Keratinocyte (primary cell): ENCODE data around the gene EDNRA. TPM values are rescaled to one million over a fixed set of nuclear protein-coding genes. Genes with fewer than 3 reads are reported as not detected.

Source experiments
- DNase-seq: peaks from one replicate; pipeline ENCODE4 v3.0.0-alpha.2; 2011; ENCODE audit warnings: low read depth, missing footprints, low spot score
- FAIRE-seq: peaks from 2 replicates; lab custom pipeline; 2011; peaks lifted over from hg19 to GRCh38; lab: Jason Lieb, UNC
- H2AFZ ChIP-seq: 2 replicates; pipeline ENCODE4 v1.6.0; 2012; ENCODE audit warnings: low read length, control low read depth, inconsistent platforms; ENCODE audit not compliant: control insufficient read depth
- H3K27ac ChIP-seq: 2 replicates; pipeline ENCODE4 v1.5.1; 2011; ENCODE audit warnings: low read length; ENCODE audit not compliant: control insufficient read depth, insufficient read depth
- H3K27me3 ChIP-seq: 3 replicates; pipeline ENCODE4 v1.6.0; 2011; ENCODE audit warnings: low read length; ENCODE audit not compliant: control insufficient read depth, insufficient read depth; ENCODE audit errors: extremely low read depth
- H3K36me3 ChIP-seq, 2 experiments: 2 replicates in 1 of 2; 3 replicates in 1 of 2; pipeline ENCODE4 v1.5.1; 2011; ENCODE audit warnings: low read length in 2 of 2, mild to moderate bottlenecking in 1 of 2; ENCODE audit not compliant: control insufficient read depth in 2 of 2, insufficient read depth in 2 of 2; ENCODE audit errors: extremely low read depth in 1 of 2
- H3K4me1 ChIP-seq: 3 replicates; pipeline ENCODE4 v1.5.1; 2011; ENCODE audit warnings: low read length; ENCODE audit not compliant: control insufficient read depth, insufficient read depth; ENCODE audit errors: extremely low read depth
- H3K4me2 ChIP-seq: 3 replicates; pipeline ENCODE4 v1.6.0; 2011; ENCODE audit warnings: low read depth, low read length; ENCODE audit not compliant: control insufficient read depth, insufficient read depth; ENCODE audit errors: extremely low read depth
- H3K4me3 ChIP-seq, 3 experiments: fragments of 200-600 bp in 1 of 3; sonication (generic) in 1 of 3; 2 replicates in 2 of 3; 3 replicates in 1 of 3; pipeline ENCODE4 v1.5.1; 2011 to 2016; ENCODE audit warnings: low read length in 3 of 3, mild to moderate bottlenecking in 3 of 3, control low read depth in 2 of 3, inconsistent platforms in 1 of 3, low read depth in 1 of 3, mixed read lengths in 1 of 3, mixed run types in 1 of 3, moderate library complexity in 1 of 3; ENCODE audit not compliant: control insufficient read depth in 2 of 3, insufficient read depth in 2 of 3; ENCODE audit errors: extremely low read depth in 1 of 3
- H3K79me2 ChIP-seq: 2 replicates; pipeline ENCODE4 v1.6.0; 2012; ENCODE audit warnings: low read length; ENCODE audit not compliant: control insufficient read depth, insufficient read depth
- H3K9ac ChIP-seq: 3 replicates; pipeline ENCODE4 v1.6.0; 2011; ENCODE audit warnings: low read length; ENCODE audit not compliant: control insufficient read depth, insufficient read depth; ENCODE audit errors: extremely low read depth
- H3K9me1 ChIP-seq: 3 replicates; pipeline ENCODE4 v1.6.0; 2011; ENCODE audit warnings: low read length; ENCODE audit not compliant: control insufficient read depth, insufficient read depth; ENCODE audit errors: extremely low read depth
- H3K9me3 ChIP-seq: 2 replicates; pipeline ENCODE4 v1.5.1; 2012; ENCODE audit warnings: low read depth, low read length; ENCODE audit not compliant: control insufficient read depth
- H4K20me1 ChIP-seq: 3 replicates; pipeline ENCODE4 v1.6.0; 2011; ENCODE audit warnings: low read length; ENCODE audit not compliant: control insufficient read depth, insufficient read depth; ENCODE audit errors: extremely low read depth
- EZH2 ChIP-seq: IDR thresholded peaks from one replicate; pipeline ENCODE4 v1.6.1; 2012; ENCODE audit warnings: inconsistent platforms, mild to moderate bottlenecking, low read length, moderate library complexity
- dilution Hi-C: fragments of 300-500 bp; cut with MboI; formaldehyde crosslinking; loops from one replicate; pipeline ENCODE4 v1.7.0; 2020; ENCODE audit warnings: low sequenced_read_pairs; ENCODE audit not compliant: extremely low pct_ligation_motif_present
- polyA plus RNA-seq, 5 experiments: library from polyadenylated mRNA; depleted of rRNA in 3 of 5; stranded (reverse) in 3 of 5; stranded (forward) in 1 of 5; unstranded in 1 of 5; fragments of >200 nt; gene quantifications; 1 replicate in 1 of 5; 2 replicates in 3 of 5; 3 replicates in 1 of 5; pipeline versions ENCODE4 v1.2.1 to v1.2.3, GENCODE V29; 2011 to 2012; ENCODE audit warnings: missing spikeins in 2 of 5, low read depth in 1 of 5, low replicate concordance in 1 of 5
- TF ChIP-seq, protein P1 (sequence below), 3 experiments: IDR thresholded peaks in 1 of 3; conservative IDR thresholded peaks in 1 of 3; optimal IDR thresholded peaks in 1 of 3; 2 replicates in 2 of 3; 3 replicates in 1 of 3; pipeline versions ENCODE3 to v1.5.1; 2011; ENCODE audit warnings: low read length in 3 of 3, mild to moderate bottlenecking in 3 of 3, moderate library complexity in 2 of 3, control low read depth in 1 of 3, inconsistent platforms in 1 of 3; ENCODE audit not compliant: insufficient read depth in 2 of 3; ENCODE audit errors: extremely low read depth in 1 of 3

EDNRA gene
- polyA plus RNA-seq, 1 donor (not counting 4 experiments of a cell fraction or from before 2014, with no cell fraction given), result 7.8 TPM

DNA sequence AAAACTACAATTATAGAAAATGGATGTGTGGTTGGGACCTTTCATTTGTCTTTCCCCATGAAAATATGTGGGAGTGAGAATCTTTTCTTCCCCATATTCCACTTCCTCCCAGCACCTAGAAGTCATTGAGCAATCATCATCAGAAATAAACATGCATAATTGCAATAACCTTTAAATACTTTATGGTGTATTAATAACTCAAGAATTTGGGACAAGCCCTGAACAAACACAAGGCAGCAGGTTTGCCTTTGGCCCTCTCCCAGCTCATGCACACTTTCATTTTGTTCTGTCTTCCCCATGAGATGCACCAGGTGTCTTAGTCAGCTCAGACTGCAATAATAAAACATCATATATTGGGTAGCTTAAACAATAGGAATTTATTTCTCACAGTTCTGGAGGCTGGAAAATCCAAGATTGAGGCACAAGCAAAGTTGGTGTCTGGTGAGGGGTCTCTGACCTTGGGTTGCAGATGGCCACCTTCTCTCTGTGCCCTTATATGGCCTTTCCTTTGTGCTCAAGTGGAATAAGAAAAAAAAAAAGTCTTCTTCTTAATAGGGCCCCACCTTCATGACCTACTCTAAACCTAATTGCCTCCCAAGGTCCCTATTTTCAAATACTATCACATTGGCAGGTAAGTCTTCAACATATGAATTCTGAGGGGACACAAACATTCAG, 101.6 kb downstream of the EDNRA start:
- dilution Hi-C loops, result no loop called here
- DNase-seq, result peak; percentile 38
- peak overlapping the region; percentile 34 for H3K27ac ChIP-seq

GRCh38 chr4:147583876-147584275, 103.0 kb downstream of the EDNRA start:
- H3K4me3 ChIP-seq, result no peak overlapping the region
- no peak overlapping the region for H3K4me2 ChIP-seq
- peak; percentile 69 for FAIRE-seq
- no peak overlapping the region for H3K27ac ChIP-seq
- H2AFZ ChIP-seq, result no peak overlapping the region
- no peak for DNase-seq
- no peaks in the 10 kb centered on the region for H4K20me1 ChIP-seq
- H3K79me2 ChIP-seq, result no peaks in the 10 kb centered on the region
- no peak overlapping the region for H3K9ac ChIP-seq
- H3K9me1 ChIP-seq, result no peaks in the 10 kb centered on the region
- dilution Hi-C loops, result no loop called here
- TF ChIP-seq, protein P1, sequence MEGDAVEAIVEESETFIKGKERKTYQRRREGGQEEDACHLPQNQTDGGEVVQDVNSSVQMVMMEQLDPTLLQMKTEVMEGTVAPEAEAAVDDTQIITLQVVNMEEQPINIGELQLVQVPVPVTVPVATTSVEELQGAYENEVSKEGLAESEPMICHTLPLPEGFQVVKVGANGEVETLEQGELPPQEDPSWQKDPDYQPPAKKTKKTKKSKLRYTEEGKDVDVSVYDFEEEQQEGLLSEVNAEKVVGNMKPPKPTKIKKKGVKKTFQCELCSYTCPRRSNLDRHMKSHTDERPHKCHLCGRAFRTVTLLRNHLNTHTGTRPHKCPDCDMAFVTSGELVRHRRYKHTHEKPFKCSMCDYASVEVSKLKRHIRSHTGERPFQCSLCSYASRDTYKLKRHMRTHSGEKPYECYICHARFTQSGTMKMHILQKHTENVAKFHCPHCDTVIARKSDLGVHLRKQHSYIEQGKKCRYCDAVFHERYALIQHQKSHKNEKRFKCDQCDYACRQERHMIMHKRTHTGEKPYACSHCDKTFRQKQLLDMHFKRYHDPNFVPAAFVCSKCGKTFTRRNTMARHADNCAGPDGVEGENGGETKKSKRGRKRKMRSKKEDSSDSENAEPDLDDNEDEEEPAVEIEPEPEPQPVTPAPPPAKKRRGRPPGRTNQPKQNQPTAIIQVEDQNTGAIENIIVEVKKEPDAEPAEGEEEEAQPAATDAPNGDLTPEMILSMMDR (optimal IDR thresholded peaks at IDR 0.05 in 1 of 3, IDR thresholded peaks at IDR 0.05 in 1 of 3, conservative IDR thresholded peaks at IDR 0.05 in 1 of 3; ENCODE audit: extremely low read depth in 1 of 3, insufficient read depth in 2 of 3, low read length in 3 of 3), result no peak
- no peaks in the 10 kb centered on the region for H3K27me3 ChIP-seq
- H3K9me3 ChIP-seq, result no peaks in the 10 kb centered on the region
- no peaks in the 10 kb centered on the region for H3K36me3 ChIP-seq
- peaks cover 5% of the 10 kb centered on the region for H3K4me1 ChIP-seq

More for the DNA sequence above, 101.6 kb downstream of the EDNRA start:
- Histone ChIP-seq H2AFZ (no peak overlapping the region), H3K9ac (no peak overlapping the region), H3K4me1 (peaks cover 5% of the 10 kb centered on the region), H3K9me3 (no peaks in the 10 kb centered on the region), H4K20me1 (no peaks in the 10 kb centered on the region), H3K4me2 (peak overlapping the region; percentile 20), H3K36me3 (no peaks in the 10 kb centered on the region), H3K79me2 (no peaks in the 10 kb centered on the region), H3K27me3 (no peaks in the 10 kb centered on the region), H3K4me3 (no peak overlapping the region), H3K9me1 (no peaks in the 10 kb centered on the region)
- no peak for FAIRE-seq
- TF ChIP-seq, protein P1 (optimal IDR thresholded peaks at IDR 0.05 in 1 of 3, IDR thresholded peaks at IDR 0.05 in 1 of 3, conservative IDR thresholded peaks at IDR 0.05 in 1 of 3; ENCODE audit: extremely low read depth in 1 of 3, insufficient read depth in 2 of 3, low read length in 3 of 3), result no peak
- TF ChIP-seq EZH2, result no peak
